Measurements from ENCODE around the gene ZYG11B. TPM values are rescaled to one million over a fixed set of nuclear protein-coding genes. Genes with fewer than 3 reads are reported as not detected.

The ZYG11B gene
- total and polyA plus RNA-seq, 9 of the 15 experiments (the other 6 are each of a cell fraction or from before 2014, with no cell fraction given), result 4.9 to 22.2 (median 12.2) TPM

DNA sequence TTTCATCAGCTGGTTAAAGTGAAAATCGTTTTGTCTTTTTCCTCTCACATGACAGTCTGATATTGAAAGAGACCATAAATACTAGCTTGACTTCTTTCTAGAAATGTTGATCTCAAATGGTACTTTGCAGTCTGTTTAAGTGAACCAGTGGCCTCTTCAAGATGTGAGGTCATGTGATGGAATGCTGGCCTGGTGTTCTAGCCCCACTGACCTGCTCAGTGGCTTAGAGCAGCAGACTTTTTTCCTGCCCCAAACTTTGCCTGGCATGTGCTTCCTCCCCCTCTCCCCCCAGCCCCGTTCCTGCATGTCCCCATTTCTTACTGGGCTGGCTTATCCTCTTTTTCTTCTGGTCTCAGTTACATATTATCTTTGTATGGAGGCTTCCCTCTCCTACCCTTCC is 150.6 kb downstream of the ZYG11B start:
- Histone ChIP-seq H2AFZ (ENCODE audit: low read depth, low read length) (no peak overlapping the region), H3K27me3 (ENCODE audit: control insufficient read depth in 2 of 2, insufficient read depth in 2 of 2, low read length in 2 of 2) (no peaks in the 10 kb centered on the region; a peak in 1 of 5 replicates), H3K36me3 (ENCODE audit: control insufficient read depth, insufficient read depth, low read length) (peaks cover 73% of the 10 kb centered on the region), H3K79me2 (ENCODE audit: control insufficient read depth, insufficient read depth, low read length) (no peaks in the 10 kb centered on the region), H3K27ac (ENCODE audit: extremely low read depth, low read depth, low read length) (no peak overlapping the region), H4K20me1 (replicated peaks; ENCODE audit: control insufficient read depth, insufficient read depth, low read length) (no peaks in the 10 kb centered on the region), H3K4me1 (replicated peaks in 1 of 2; ENCODE audit: control insufficient read depth in 2 of 2, insufficient read depth in 2 of 2, low read length in 2 of 2) (no peaks in the 10 kb centered on the region), H3K4me2 (ENCODE audit: insufficient read depth, low read length) (no peak overlapping the region), H3K9me3 (replicated peaks; ENCODE audit: control insufficient read depth, insufficient read depth, low read depth, low read length) (no peaks in the 10 kb centered on the region), H3K9me1 (ENCODE audit: control insufficient read depth, insufficient read depth, low read length) (no peaks in the 10 kb centered on the region), H3K9ac (ENCODE audit: insufficient read depth in 1 of 2, low read depth in 2 of 2, low read length in 2 of 2) (no peak overlapping the region), H3K4me3 (no peak overlapping the region)
- POLR2A ChIA-PET, result interaction anchor here (0.7 to 1.8 kb wide), 7 partner anchors 9 to 726 kb away, joined by 3 to 8 read pairs (median 3); no protein-coding TSS in a partner anchor
- 44% methylated on average over 2 of the region's 2 CpGs for WGBS (ENCODE audit: insufficient coverage, low coverage, missing lambda C conversion rate)
- DNase-seq (ENCODE audit: extremely low read depth in 1 of 4, low spot score in 3 of 4) (no peak), FAIRE-seq (no peak), ATAC-seq (no peak)
- intact Hi-C loops (cut with micrococcal nuclease), result no loop called here
- CTCF ChIA-PET (ENCODE audit: low intra/inter-chr PET ratio), result no interaction called here
- TF ChIP-seq, protein P1, sequence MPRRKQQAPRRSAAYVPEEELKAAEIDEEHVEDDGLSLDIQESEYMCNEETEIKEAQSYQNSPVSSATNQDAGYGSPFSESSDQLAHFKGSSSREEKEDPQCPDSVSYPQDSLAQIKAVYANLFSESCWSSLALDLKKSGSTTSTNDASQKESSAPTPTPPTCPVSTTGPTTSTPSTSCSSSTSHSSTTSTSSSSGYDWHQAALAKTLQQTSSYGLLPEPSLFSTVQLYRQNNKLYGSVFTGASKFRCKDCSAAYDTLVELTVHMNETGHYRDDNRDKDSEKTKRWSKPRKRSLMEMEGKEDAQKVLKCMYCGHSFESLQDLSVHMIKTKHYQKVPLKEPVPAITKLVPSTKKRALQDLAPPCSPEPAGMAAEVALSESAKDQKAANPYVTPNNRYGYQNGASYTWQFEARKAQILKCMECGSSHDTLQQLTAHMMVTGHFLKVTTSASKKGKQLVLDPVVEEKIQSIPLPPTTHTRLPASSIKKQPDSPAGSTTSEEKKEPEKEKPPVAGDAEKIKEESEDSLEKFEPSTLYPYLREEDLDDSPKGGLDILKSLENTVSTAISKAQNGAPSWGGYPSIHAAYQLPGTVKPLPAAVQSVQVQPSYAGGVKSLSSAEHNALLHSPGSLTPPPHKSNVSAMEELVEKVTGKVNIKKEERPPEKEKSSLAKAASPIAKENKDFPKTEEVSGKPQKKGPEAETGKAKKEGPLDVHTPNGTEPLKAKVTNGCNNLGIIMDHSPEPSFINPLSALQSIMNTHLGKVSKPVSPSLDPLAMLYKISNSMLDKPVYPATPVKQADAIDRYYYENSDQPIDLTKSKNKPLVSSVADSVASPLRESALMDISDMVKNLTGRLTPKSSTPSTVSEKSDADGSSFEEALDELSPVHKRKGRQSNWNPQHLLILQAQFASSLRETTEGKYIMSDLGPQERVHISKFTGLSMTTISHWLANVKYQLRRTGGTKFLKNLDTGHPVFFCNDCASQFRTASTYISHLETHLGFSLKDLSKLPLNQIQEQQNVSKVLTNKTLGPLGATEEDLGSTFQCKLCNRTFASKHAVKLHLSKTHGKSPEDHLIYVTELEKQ (CRISPR knock-in tag; IDR thresholded peaks at IDR 0.05), result no peak
- TF ChIP-seq GATA2 (CRISPR knock-in tag; IDR thresholded peaks at IDR 0.05) (no peak), ETV5 (CRISPR knock-in tag; IDR thresholded peaks at IDR 0.05; ENCODE audit: low read depth) (no peak), SAP30 (IDR thresholded peaks at IDR 0.05; ENCODE audit: borderline replicate concordance, insufficient read depth, low read depth, low read length, poor library complexity, severe bottlenecking) (no peak), POLR3G (IDR thresholded peaks at IDR 0.05; ENCODE audit: extremely low read depth, insufficient read length, insufficient replicate concordance) (no peak), XRCC5 (IDR thresholded peaks at IDR 0.05; ENCODE audit: low read depth, low read length) (no peak), TBL1XR1 (IDR thresholded peaks at IDR 0.05; ENCODE audit: low read length in 2 of 2) (no peak), SRSF7 (optimal IDR thresholded peaks at IDR 0.05; ENCODE audit: low read depth, low read length) (no peak), ZBTB34 (CRISPR knock-in tag; IDR thresholded peaks at IDR 0.05) (no peak)
- TF ChIP-seq, protein P2, sequence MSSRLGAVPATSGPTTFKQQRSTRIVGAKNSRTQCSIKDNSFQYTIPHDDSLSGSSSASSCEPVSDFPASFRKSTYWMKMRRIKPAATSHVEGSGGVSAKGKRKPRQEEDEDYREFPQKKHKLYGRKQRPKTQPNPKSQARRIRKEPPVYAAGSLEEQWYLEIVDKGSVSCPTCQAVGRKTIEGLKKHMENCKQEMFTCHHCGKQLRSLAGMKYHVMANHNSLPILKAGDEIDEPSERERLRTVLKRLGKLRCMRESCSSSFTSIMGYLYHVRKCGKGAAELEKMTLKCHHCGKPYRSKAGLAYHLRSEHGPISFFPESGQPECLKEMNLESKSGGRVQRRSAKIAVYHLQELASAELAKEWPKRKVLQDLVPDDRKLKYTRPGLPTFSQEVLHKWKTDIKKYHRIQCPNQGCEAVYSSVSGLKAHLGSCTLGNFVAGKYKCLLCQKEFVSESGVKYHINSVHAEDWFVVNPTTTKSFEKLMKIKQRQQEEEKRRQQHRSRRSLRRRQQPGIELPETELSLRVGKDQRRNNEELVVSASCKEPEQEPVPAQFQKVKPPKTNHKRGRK (tag; IDR thresholded peaks at IDR 0.05), result no peak
- in situ Hi-C loops (cut with MboI), result no loop called here
- no TSS peak for BruUV-seq (replicated peaks)

Data from K562 (cell line).